Measurements from ENCODE around the gene PTPRD. TPM values are rescaled to one million over a fixed set of nuclear protein-coding genes. Genes with fewer than 3 reads are reported as not detected.

PTPRD gene
- total and polyA plus RNA-seq, 2 experiments from 2014 or later, result 11.5 to 58.0 TPM

GRCh38 chr9:8555762-8556500 lies 2056.9 kb downstream of the PTPRD start (continued):
- TF ChIP-seq ZNF462 (CRISPR knock-in tag; IDR thresholded peaks at IDR 0.05) (no peak), CREB1 (CRISPR knock-in tag; IDR thresholded peaks at IDR 0.05; ENCODE audit: low read depth) (no peak), STAT1 (IDR thresholded peaks at IDR 0.05; ENCODE audit: unreplicated experiment) (no peak), EZH2phosphoT487 (IDR thresholded peaks at IDR 0.05; ENCODE audit: unreplicated experiment) (no peak)

GRCh38 chr9:8553444-8553843 lies 2059.4 kb downstream of the PTPRD start:
- Histone ChIP-seq H3K4me1 (ENCODE audit: insufficient read depth) (no peaks in the 10 kb centered on the region), H3K36me3 (ENCODE audit: insufficient read depth) (no peaks in the 10 kb centered on the region), H3K4me2 (no peak overlapping the region), H3F3A (replicated peaks; ENCODE audit: low read depth) (no peaks in the 10 kb centered on the region), H3K9me2 (ENCODE audit: insufficient read depth) (no peaks in the 10 kb centered on the region), H3K27me3 (ENCODE audit: insufficient read depth) (no peaks in the 10 kb centered on the region), H3K79me2 (replicated peaks; ENCODE audit: insufficient read depth) (no peaks in the 10 kb centered on the region), H3K27ac (ENCODE audit: low read depth) (no peak overlapping the region), H3K4me3 (no peak overlapping the region), H4K20me1 (replicated peaks; ENCODE audit: insufficient read depth) (no peaks in the 10 kb centered on the region), H2AFZ (no peak overlapping the region)
- Mint-ChIP-seq H3K4me1 (peaks cover 3% of the 10 kb centered on the region; the same call in 2 of the 3 replicates), H3K27me3 (ENCODE audit: insufficient read depth, low read depth, poor library complexity) (peaks cover 4% of the 10 kb centered on the region), H3K27ac (peak overlapping the region; percentile 60), H3K9me3 (no peaks in the 10 kb centered on the region), H3K4me3 (no peak overlapping the region), H3K36me3 (ENCODE audit: low read depth) (no peaks in the 10 kb centered on the region)
- ATAC-seq, result no peak
- DNase-seq (ENCODE audit: low spot score), result no peak
- no peak for TF ChIP-seq CTCF (conservative IDR thresholded peaks at IDR 0.05; ENCODE audit: low read depth in 2 of 2)
- TF ChIP-seq NANOG (IDR thresholded peaks at IDR 0.05; ENCODE audit: borderline replicate concordance), result no peak
- no peak for TF ChIP-seq REST (IDR thresholded peaks at IDR 0.05; ENCODE audit: unreplicated experiment)
- no peak for TF ChIP-seq EZH2phosphoT487 (IDR thresholded peaks at IDR 0.05; ENCODE audit: unreplicated experiment)
- TF ChIP-seq ETS1 (IDR thresholded peaks at IDR 0.05), result no peak
- no peak for TF ChIP-seq POLR2AphosphoS5 (IDR thresholded peaks at IDR 0.05; ENCODE audit: low read depth)
- no peak for TF ChIP-seq ZNF114 (CRISPR knock-in tag; IDR thresholded peaks at IDR 0.05)
- no peak for TF ChIP-seq JUNB (IDR thresholded peaks at IDR 0.05; ENCODE audit: unreplicated experiment)
- TF ChIP-seq ZNF331 (CRISPR knock-in tag; IDR thresholded peaks at IDR 0.05; ENCODE audit: low read depth), result no peak
